Lower leg skin (tissue), 3 donors: Measurements from ENCODE around the gene NDUFAF2.

Source experiments
- POLR2A ChIP-seq, 2 donors: fragments of 450-650 bp; IDR thresholded peaks; one replicate each; pipeline ENCODE4 v1.6.1; 2016 to 2017; ENCODE audit warnings: antibody characterized with exemption in 2 of 2, mild to moderate bottlenecking in 1 of 2, moderate library complexity in 1 of 2
- TF ChIP-seq, protein P1 (sequence below), 3 donors: fragments of 450-650 bp; IDR thresholded peaks; one replicate each; pipeline ENCODE4 v1.5.1; 2016; ENCODE audit warnings: antibody characterized with exemption in 3 of 3, mild to moderate bottlenecking in 3 of 3, moderate library complexity in 2 of 3

DNA sequence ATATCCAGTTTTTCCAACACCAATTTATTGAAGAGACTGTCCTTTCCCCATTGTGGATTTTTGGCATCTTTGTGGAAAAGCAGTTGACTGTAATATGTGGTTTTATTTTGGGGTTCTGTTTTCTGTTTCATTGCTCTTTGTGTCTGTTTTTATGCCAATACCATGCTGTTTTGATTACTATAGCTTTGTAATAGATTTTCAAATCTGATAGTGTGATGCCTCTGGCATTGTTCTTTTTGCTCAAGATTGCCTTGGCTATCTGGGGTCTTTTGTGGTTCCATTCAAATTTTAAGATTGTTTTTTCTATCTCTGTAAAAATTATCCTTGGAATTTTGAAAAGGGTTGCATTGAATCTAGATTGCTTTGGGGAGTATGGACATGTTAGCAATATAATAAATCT lies 99.5 kb downstream of the NDUFAF2 start:
- TF ChIP-seq, protein P1, sequence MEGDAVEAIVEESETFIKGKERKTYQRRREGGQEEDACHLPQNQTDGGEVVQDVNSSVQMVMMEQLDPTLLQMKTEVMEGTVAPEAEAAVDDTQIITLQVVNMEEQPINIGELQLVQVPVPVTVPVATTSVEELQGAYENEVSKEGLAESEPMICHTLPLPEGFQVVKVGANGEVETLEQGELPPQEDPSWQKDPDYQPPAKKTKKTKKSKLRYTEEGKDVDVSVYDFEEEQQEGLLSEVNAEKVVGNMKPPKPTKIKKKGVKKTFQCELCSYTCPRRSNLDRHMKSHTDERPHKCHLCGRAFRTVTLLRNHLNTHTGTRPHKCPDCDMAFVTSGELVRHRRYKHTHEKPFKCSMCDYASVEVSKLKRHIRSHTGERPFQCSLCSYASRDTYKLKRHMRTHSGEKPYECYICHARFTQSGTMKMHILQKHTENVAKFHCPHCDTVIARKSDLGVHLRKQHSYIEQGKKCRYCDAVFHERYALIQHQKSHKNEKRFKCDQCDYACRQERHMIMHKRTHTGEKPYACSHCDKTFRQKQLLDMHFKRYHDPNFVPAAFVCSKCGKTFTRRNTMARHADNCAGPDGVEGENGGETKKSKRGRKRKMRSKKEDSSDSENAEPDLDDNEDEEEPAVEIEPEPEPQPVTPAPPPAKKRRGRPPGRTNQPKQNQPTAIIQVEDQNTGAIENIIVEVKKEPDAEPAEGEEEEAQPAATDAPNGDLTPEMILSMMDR (IDR thresholded peaks at IDR 0.05), result no peak
- no peak for TF ChIP-seq POLR2A (IDR thresholded peaks at IDR 0.05)
